ENCODE results near the gene ZDBF2.

- TF ChIP-seq ZNF274 (IDR thresholded peaks at IDR 0.05; ENCODE audit: low read depth, low read length) (no peak), YY1 (IDR thresholded peaks at IDR 0.05; ENCODE audit: insufficient read depth, insufficient read length) (no peak), SUZ12 (IDR thresholded peaks at IDR 0.05; ENCODE audit: extremely low read depth, insufficient read depth, insufficient read length) (no peak)
These were observed 16.6 kb upstream of the ZDBF2 start for GRCh38 chr2:206257861-206258260.
